ENCODE measurements around the gene CDK17. TPM values are rescaled to one million over a fixed set of nuclear protein-coding genes. Genes with fewer than 3 reads are reported as not detected.

Gene CDK17
- total and polyA plus RNA-seq, 9 of the 15 experiments (the other 6 are each of a cell fraction or from before 2014, with no cell fraction given), result 4.8 to 39.3 (median 21.6) TPM

GRCh38 chr12:96399120-96399918 is 920 bp downstream of the CDK17 start (continued):
- TF ChIP-seq HDAC3 (IDR thresholded peaks at IDR 0.05; ENCODE audit: borderline replicate concordance, partially characterized antibody) (no peak), HNRNPK (IDR thresholded peaks at IDR 0.05; ENCODE audit: low read depth, low read length, poor library complexity, severe bottlenecking) (no peak), MAZ (CRISPR knock-in tag; conservative IDR thresholded peaks at IDR 0.05 in 1 of 2, IDR thresholded peaks at IDR 0.05 in 1 of 2) (peak; percentile 91 to 92), REST (IDR thresholded peaks at IDR 0.05; ENCODE audit: borderline replicate concordance) (peak; percentile 20; the same call in 1 of the 2 replicates), REST (CRISPR knock-in tag; IDR thresholded peaks at IDR 0.05; ENCODE audit: low read depth) (0 out of 2 replicates have a peak, but pooled peaks have one; percentile 23), PRPF4 (IDR thresholded peaks at IDR 0.05; ENCODE audit: insufficient read depth, low read depth, low read length, poor library complexity, severe bottlenecking) (no peak), CBFA2T2 (conservative IDR thresholded peaks at IDR 0.05) (no peak), MCM3 (IDR thresholded peaks at IDR 0.05) (no peak), VEZF1 (CRISPR knock-in tag; IDR thresholded peaks at IDR 0.05) (peak; percentile 91), GATAD2B (IDR thresholded peaks at IDR 0.05; ENCODE audit: borderline replicate concordance) (peak; percentile 54; the same call in 1 of the 2 replicates), ETV5 (CRISPR knock-in tag; IDR thresholded peaks at IDR 0.05; ENCODE audit: low read depth) (0 out of 2 replicates have a peak, but pooled peaks have one; percentile 26), PHF21A (IDR thresholded peaks at IDR 0.05; ENCODE audit: borderline replicate concordance, low read depth) (no peak), SMARCA4 (IDR thresholded peaks at IDR 0.05) (peak; percentile 56), ZNF311 (CRISPR knock-in tag; IDR thresholded peaks at IDR 0.05) (no peak), XRCC3 (IDR thresholded peaks at IDR 0.05) (no peak)

Measured in K562 (cell line).